HG03439 (cell line): Measurements from ENCODE around the gene SLC66A1.

Experiments used
- ATAC-seq: cut with Tn5 transposase; IDR thresholded peaks from one replicate; pipeline ENCODE4 v1.9.1; 2021; ENCODE audit warnings: mild to moderate bottlenecking, moderate library complexity; ENCODE audit not compliant: unreplicated experiment

Gene SLC66A1

DNA sequence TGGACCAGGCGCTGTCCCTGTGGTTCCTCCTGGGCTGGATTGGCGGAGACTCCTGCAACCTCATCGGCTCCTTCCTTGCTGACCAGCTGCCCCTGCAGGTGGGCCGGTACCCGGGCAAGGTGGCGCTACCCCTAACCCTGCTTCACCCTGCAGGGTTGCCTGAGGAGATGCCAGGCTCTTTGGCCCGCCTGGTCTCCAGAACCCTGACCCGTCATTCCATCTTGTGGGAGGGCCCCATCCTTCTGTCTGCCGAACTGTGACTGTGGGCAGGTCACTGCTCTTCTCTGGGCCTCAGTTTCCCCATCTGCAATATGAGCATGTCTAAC lies 12.5 kb downstream of the SLC66A1 start:
- ATAC-seq, result no peak

DNA sequence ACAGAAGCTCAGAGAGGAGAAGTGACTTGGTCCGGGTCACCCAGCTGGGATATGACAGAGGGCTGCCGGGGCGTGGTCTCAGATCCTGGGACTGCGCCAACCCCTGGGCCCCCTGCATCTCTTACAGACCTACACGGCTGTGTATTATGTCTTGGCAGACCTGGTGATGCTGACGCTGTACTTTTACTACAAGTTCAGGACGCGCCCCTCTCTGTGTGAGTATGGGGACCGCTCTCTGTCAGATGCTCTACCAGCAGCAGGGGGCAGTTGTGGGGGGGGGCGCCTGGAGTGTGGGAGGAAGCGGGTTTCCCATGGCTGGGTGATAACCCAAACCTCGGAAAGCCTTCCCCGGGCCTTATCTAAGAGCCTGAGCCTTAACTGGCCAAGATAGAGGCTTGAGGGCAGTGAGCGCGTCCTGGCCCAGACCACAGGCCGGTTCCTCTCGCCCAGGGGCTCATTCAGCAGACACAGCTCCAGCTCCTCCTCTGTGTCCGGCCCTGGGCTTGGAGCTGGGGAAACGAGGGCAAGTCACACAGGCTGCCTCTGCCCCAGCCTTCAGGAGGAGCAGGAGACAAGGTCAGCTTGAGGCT lies 13.3 kb downstream of the SLC66A1 start:
- ATAC-seq, result no peak

DNA sequence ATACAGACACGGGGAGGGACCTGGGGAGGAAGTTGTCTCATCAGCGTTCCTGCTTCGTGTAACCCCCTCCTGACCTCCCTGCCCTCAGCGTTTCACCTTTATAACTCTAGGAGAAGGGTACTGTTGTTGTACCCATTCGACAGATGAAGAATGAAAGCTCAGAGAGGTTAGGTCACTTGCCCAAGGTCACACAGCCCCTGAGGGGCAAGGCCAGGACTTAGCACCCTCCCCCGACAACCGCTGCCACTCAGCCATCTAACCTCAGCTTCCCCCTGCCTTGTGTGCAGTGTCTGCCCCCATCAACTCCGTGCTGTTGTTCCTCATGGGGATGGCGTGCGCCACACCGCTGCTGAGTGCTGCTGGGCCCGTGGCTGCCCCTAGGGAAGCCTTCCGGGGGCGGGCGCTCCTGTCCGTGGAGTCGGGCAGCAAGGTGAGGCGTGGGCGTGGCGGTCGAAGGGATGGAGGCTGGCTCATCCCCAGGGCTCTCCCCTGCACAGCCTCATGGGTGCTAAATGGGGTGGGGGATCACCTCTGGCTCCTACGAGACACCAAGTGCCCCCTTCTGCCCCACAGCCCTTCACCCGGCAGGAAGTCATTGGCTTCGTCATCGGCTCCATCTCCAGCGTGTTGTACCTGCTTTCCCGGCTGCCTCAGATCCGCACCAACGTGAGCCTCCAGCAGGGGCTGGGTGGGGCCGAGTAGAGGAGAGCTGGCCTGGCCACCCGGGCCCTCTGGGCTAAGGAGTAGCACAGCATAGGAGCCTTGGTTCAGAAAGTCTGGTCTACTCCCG lies 14.0 kb downstream of the SLC66A1 start:
- no peak for ATAC-seq

DNA sequence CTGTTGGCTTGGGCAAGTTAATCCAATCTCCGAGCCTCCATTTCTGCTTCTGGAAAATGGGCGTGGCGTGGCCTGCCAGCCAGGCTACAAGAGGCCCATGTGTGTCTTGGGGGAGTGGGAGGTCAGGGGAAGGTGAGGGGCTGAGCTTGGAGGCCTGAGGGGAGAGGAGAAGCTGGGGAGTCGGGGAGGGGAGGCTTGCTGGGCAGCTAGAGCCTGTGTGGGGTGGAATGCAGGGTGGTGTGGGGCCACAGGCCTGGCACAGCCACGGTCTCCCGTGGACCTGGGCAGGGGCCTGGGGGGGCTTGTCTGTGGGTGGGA lies 14.6 kb downstream of the SLC66A1 start:
- no peak for ATAC-seq

DNA sequence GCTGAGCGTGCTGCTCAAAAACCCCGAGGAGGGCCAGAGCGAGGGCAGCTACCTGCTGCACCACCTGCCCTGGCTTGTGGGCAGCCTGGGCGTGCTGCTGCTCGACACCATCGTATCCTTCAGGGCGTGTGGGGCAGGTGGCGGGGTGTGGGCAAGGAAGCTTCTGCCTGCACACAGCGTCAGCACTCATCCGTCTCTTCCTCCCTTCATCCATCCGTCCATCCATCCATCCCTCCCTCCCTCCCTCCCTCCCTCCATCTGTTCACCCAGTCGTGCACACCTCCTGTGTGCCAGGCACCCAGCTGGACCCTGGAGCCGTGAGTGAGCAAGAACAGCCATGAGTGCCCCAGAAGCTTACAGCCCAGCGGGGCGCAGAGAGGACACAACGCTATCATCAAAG lies 15.2 kb downstream of the SLC66A1 start:
- ATAC-seq, result no peak

DNA sequence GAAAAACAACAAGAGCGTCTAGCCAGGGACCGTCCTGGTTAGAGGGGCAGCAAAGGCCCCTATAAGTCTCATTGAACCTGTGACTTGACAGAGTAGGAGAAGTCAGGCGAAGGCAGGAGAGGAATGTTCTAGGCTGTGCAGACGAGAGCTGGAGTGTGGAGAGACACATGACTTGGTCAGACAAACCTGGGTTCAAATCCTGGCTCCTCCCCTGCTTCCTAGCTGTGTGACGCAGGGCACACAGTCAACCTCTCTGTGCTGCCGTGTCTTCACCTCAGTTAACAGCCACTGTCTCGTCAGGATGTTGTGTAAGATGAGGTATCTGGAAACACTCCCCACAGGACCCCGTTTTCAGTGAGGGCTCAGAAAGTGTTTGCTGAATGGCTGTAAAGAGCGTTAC lies 15.6 kb downstream of the SLC66A1 start:
- no peak for ATAC-seq

DNA sequence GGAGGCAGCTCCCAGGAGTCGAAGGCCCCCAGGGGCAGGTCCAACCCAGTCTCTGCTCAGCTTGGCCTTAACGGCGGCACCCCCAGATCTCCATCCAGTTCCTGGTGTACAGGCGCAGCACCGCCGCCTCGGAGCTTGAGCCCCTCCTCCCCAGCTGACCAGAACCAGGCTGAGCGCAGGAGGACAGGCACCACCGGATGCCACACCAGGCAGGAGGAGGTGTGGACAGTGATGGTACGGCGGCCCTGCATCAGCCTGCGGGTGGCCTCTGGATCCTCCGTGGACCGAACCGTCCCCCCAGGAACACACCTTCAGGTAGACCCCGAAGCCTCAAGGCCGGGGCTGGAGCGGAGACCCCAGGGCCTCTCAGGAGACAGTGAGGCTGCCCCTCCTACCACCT lies 16.4 kb downstream of the SLC66A1 start:
- ATAC-seq, result no peak

DNA sequence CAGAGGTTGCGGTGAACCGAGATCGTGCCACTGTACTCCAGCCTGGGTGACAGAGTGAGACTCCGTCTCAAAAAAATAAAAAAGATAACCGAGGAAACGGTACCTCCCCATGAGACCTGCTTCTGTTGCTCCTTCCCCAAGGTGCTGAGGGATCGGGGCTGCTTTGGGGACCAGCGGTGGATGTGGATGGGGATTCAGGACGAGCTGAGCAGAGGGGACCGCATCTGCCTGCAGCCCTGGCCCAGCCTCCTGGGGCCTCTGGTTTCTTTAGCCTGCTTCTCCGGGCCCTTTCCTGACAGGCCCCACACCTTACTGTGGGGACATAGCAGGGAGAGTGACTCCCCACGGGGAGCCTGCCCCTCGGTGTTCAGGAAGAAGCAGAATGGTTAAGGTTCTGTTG lies 17.1 kb downstream of the SLC66A1 start:
- no peak for ATAC-seq

DNA sequence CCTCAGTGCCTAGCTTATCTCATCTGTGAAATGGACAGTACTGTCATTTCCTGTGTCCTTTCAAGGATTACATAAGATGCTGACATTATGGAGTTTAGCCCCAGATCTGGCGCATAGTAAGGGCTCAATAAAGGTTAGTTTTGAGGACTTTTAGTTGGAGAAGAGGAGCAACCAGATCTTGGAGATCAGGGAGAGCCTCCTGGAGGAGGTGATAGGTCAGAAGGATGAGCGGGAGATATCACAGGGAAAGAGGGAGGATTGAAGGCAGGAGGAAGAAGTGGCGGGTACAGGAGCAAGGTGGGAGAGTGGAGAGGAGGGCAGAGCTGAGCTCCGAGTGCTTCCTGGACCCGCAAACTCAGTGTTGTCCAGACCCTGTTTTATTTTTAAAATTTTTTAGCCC lies 17.5 kb downstream of the SLC66A1 start:
- ATAC-seq, result no peak

DNA sequence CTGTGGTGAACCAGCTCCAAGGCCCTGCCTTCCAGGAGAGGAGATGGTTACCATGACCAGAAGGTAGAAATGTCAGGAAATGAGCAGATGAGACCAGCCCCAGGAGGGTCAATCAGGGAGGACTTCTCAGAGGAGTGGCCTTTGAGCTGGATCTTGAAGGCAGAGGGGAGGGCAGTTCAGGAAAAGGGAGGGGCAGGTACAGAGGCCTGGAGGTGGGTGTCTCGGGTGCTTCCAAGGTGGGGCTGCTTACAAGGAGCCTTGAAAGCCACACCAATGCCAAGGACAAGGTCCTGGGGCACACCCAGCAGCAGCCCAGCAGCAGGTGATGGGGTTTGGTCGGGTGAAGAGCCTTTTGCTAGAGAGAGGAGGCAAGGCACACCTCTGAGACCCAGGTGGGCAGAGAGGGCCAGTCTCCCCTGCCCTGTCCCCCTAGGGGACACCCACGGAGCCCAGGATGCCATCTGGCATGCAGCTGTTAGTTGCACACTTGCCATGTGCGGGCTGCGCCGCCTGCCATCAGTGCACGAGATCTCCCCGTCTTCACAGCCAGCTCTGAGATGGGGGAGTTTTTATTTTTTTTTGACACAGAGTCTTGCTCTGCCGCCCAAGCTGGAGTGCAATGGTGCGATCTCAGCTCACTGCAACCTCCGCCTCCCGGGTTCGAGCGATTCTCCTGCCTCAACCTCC lies 18.5 kb downstream of the SLC66A1 start:
- no peak for ATAC-seq

DNA sequence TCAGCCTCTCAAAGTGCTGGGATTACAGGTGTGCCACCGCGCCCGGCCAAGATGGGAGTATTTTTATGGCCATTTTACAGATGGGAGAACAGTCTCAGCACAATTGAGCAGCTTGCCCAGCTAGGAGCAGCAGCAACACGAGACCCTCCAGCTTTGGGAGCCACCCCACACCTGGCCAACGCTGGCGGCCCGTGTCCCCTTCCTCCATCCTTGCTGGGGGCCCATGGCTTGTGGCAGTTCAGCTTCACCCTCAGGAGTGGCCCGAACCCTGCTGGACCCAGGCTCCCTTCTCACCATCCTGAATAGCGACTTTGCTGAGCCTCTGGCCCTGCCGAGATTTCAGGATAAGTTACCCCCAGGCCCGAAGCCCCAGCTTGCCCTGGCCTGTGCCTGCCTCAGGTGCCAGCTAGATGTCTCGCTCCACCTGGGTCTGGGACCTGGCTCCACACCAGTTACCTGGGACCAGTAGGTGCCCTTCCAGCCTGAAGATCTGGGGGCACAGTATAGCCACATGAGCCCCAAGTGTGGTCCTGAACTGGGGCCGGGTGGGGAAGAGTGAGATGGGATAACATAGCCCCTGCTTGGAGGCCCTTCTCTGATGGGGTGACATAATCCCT lies 19.2 kb downstream of the SLC66A1 start:
- no peak for ATAC-seq

DNA sequence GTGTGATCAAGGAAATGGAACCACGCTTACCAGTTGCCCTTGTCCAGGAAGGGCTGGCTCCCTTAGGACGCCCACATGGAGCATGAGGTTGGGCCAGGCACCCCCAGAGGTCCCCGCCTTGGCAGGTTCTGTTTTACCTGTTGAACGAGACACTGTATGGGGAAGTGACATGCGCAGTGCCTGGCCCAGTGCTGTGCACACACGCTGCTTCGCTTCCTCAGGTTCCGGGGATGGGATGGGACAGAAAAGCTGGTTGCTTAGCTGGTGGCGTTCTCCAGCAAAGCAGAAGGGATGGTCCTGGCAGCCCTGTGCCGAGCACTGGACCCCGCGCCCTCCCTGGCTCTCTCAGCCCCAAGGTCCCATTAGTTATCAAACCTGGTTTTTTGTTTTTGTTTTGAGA lies 20.7 kb downstream of the SLC66A1 start:
- no peak for ATAC-seq

DNA sequence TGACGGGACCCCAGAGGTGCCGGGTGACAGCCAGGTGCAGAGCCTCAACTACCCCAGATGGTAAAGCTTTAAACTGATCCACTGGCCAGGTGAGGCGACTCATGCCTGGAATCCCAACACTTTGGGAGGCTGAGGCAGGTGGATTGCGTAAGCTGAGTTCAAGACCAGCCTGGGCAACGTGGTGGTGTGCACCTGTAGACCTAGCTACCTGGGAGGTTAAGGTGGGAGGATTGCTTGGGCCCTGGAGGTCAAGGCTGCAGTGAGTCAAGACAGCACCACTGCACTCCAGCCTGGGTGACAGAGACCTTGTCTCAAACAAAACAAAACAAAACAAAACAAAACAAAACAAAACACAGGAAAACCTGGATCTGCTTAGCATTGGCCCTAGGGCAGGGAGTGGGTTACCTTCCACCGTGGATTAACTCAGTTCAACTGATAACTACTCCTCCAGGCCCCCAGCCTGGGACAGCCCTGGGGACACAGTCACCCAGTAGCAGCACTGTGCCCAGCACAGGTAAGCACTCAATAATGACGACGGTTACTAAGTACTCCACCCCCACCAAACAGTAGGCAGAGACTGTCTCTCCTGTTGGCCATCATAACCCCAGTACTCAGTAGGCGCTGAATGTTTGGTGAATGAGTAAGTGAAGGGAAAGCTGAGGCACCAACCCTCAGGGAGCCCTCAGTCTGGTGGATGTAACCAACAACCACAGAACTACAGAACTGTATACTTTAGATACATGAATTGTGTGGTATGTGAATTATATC lies 21.6 kb downstream of the SLC66A1 start:
- no peak for ATAC-seq

DNA sequence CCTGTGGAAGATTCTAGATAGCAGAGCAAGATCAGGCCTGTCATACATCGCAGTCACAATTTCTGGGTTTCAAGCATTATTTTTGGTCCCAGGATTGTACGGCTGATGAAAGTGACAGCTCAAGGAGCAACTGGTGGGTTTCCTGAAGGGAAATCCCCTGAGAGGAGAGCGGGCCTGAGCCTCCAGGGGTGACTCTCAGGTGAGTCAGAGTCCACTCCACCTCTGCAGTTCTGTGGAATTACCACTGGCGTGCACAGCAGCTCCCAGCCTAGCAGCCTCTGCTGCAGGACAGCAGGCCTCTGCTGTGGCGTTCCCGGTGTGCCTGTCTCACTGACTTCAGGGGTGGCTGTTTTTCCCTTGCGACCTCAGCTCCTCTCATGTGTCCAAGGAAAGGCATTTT lies 24.4 kb downstream of the SLC66A1 start:
- no peak for ATAC-seq

DNA sequence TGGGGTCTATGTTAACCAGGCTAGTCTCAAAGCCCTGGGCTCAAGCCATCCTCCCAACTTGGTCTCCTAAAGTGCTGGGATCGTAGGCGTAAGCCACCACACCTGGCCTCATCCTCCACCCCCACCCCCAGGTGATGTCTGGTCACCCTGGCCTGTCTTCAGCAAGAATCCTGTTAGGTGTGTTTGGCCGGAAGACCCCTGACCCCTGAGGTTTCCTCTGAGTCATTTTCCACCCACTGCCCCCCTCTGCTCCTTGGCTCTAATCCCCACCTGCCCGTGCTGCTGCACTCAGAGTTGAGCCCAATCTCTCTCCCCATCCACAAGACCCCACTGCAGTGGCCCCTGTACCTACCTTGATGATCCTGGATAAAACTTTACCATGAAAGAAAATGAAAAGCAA lies 25.2 kb downstream of the SLC66A1 start:
- no peak for ATAC-seq

DNA sequence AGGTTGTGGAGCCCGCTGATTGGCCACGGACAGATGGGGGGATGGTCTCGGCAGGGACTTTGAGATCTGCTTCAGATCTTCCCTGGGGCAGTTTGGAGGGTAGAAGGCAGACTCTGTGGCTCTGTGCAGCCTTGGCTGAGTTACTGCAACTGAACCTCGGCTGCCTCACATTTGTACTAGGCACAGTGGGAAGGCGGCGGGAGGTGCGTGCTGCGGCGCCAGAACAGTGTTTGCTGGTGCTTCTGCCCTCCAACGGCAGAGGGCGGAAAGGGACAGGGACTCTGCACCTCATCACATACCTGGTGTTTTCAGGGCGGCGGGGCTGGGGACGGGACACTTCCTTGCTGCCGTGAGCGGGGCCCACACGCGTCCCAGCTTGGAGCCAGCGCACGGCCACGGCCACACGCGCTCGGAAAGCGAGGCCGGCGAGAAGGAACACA lies 26.2 kb downstream of the SLC66A1 start:
- ATAC-seq, result no peak

DNA sequence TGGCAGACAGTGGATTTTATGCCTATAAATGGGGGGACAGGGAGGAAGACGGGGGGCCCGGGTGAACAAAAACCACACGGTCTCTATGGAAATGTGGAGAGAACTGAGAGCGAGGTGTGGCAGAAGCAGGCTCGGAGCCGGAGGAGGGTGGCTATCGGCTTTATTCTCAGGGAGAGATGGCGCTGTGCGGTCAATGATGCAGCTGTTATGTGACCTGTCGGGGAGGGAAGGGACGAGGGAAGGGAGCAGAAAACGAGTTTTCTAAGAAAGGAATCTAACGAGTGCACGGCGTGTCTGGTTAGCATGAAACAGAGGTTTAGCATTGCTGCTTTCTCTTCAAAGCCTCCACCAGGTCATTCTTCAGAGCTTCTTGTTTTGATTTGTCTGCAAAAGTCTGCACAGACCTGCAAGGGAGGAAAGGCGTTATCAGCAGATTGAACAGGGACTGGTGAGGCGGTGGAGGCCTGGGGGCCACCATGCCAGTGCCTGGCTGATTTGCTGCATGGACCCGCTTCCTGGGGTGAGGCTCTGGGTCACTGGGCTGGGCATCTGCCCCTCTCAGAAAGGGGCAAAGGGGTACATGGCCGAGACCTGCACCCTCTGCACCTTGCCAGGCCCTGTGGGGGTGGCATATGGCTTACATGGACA lies 27.2 kb downstream of the SLC66A1 start:
- ATAC-seq, result no peak

DNA sequence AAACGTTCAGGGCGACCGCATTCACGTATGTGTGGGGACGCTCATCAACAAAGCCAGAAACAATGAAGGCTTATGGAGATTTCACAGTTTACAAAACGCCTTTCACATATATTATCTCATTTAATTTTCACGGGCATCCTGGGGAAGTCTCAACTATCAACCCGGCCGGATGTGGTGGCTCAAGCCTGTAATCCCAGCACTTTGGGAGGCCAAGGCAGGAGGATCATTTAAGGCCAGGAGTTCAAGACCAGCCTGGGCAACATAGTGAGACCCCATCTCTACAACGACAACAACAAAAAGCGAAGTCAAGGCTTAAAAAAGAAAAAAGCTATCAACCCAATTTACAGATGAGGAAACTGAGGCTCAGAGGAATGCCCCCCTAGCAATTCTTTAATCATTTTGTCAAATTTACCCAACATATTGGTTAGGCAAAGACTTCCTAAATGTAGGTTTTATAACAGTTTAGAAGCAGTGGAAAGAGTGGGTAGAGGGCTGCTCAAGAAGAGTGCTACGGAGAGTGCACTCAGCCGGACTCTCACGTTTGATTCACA lies 28.3 kb downstream of the SLC66A1 start:
- ATAC-seq, result no peak

DNA sequence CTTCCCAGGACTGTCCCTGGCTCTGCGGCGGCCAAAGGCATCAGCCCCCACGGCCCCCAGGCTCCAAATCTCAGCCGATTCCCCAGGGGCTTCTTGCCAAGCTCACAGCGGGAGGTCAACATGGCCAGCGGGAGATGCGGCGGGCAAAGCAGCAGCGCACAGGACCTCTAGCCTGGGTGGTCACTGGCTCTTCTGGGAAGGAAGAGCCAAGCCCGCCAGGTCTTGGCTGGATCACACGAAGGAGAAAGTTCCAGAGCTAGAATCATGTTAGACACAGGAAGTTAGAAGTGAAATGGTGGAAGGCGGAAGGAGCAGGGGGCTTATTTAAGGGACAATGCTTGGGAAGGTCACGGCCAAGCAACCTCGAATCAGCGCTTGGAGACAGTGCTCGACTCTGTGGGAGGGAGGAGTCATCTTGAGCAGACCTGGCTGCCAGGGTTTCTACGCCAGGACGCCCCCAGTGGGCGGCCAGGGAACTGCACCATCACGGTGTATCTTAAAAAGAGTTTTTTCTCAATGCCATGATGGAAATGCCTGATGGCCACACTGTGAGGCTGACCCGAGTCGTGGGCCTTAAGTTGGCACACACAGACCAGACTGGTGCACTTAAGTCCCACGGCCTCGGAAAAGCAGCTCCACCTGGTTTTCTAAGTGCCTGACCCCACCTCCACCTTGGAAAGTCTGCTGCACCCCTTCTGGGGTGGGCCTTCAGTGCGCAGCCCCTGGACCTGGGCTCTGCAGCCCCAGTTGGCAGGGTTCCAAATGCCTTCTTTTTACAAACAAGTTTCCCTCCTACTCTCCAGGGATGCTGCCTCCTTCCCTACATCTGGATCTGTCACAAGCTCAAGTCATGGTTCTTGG lies 29.3 kb downstream of the SLC66A1 start:
- no peak for ATAC-seq
